ENCODE measurements around the gene CHRNA1.
"Not testable (repeated sequence)": the region's sequence is repeated elsewhere in the genome, so short reads cannot be mapped to it uniquely, and the experiment has no call there.

CHRNA1 gene

DNA sequence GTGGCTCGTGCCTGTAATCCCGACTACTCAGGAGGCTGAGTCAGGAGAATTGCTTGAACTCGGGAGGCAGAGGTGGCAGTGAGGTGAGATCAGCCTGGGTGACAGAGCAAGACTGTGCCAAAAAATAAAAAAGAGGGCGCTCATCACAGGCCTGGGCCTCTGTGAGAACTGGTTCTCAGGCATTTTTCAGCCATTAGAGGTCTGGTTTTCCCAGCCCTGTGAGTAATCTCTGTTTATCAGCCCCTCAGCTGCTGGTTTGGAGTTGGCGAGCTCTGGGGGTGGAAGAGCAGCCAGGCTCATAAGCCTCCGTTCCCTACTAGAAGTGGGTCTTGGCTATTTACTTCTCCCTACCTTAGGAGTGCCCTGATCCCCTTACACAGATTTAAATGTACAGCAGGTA, 53.1 kb downstream of the CHRNA1 start:
- no peak for DNase-seq

DNA sequence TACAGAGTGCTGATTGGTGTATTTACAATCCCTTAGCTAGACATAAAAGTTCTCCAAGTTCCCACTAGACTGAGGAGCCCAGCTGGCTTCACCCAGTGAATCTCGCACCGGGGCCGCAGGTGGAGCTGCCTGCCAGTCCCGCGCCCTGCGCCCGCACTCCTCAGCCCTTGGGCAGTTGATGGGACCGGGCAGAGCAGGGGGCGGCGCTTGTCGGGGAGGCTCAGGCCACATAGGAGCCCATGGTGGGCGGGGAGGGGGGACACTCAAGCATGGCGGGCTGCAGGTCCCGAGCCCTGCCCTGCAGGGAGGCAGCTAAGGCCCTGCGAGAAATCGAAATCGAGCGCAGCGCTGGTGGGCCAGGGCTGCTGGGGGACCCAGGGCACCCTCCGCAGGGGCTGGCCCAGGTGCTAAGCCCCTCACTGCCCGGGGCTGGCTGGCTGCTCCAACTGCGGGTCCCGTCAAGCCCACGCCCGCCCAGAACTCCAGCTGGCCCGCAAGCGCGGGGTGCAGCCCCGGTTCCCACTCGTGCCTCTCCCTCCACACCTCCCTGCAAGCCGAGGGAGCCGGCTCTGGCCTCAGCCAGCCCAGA, 54.8 kb downstream of the CHRNA1 start:
- DNase-seq, result not testable (repeated sequence)

DNA sequence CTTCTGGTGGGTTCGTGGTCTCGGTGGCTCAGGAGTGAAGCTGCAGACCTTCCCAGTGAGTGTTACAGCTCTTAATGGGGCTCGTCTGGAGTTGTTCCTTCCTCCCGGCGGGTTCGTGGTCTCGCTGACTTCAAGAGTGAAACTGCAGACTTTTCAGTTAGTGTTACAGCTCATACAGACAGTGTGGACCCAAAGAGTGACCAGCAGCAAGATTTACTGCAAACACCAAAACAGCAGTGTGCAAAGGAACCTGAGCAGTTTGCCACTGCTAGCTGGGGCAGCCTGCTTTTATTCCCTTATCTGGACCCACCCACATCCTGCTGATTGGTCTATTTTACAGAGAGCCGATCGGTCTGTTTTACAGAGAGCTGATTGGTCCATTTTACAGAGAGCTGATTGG, 55.6 kb downstream of the CHRNA1 start:
- DNase-seq, result no peak

DNA sequence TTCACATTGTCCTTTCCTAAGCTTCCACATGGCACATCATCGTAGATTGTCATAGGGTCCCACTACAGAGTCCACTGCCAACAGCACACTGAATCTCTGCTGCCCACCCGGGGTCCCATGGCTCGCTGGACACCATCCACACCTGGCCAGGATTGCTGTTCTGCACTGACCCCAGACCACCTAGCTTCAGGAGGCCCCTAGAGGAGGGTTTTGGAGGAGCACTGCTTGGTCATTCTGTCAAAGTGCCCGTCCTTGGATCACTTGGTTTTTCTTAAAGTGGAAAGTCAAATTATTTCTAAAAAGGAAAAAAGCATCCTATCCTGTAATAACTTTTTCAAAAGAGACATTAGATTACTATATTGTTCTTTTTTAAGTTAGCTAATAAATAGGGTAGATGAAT, 59.0 kb downstream of the CHRNA1 start:
- DNase-seq, result no peak

DNA sequence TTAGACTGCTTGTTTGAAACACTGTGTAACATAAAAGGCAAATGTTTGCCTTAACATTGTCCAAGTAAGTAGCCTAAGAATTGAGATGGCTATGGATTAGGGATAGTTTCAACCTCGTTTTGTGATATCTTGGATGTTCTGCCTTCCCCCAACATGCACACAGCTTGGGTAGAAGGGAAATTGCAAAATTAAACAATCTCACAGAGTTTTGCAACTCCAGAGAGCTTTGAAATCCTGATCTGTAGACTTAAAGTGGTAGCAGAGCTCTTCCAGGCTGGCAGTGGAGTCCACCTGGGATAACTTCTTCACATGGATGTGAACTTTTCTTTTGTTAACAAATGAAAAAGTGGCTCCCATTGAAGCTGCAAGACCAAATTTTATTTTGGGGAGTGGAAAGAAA, 59.6 kb downstream of the CHRNA1 start:
- no peak for DNase-seq

DNA sequence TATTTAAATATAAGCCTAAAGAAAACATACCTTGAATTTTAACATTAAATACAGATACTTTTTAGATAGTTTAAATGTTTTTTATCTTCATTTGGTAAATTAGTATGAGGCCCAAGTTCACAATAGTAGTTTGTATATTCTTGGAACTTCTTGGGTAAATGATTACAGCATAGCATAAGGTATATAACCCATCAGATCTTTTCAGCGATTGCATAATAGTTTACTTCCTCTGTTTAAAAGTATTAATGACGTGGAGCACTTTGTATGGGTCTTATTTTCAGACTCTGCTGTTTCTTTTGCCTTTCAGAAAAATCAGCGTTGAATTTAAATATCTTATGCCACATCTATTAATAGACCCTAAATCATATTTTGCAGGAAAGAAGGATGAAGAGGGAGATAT, 60.2 kb downstream of the CHRNA1 start:
- DNase-seq, result no peak

DNA sequence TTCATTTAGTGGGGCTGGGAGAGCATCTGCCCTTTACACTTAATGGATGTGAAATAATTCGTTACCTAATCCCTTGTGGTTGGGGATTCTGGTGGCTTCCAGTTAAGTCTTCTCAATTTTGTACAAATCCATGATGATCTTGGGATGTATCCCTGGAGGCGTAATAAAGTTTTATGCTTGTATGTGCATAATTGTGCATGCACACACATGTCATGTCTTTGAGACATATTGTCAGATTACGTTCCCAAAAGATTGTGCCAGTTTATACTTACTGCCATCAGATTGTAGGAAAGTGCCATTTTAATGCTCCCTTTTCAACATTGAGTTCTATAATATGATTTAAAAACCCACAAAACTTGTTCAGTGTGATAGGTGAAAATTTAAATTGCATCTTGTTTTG, 60.8 kb downstream of the CHRNA1 start:
- no peak for DNase-seq

DNA sequence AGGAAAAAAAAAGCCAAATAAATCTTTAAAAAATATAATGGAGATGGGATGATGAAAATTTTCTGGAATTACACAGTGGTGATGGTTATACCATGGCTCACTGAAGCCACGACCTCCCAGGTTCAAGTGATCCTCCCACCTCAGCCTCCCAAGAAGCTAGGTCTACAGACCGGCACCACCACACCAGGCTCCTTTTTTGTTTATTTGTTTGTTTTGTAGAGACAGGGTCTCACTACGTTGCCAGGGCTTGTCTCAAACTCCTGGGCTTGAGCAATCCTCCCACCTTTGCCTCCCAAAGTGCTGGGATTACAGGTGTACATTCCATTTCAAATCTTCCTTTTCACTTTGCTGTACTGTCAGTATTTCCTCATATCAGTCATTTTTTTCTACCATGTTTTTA, 61.7 kb downstream of the CHRNA1 start:
- DNase-seq, result no peak

DNA sequence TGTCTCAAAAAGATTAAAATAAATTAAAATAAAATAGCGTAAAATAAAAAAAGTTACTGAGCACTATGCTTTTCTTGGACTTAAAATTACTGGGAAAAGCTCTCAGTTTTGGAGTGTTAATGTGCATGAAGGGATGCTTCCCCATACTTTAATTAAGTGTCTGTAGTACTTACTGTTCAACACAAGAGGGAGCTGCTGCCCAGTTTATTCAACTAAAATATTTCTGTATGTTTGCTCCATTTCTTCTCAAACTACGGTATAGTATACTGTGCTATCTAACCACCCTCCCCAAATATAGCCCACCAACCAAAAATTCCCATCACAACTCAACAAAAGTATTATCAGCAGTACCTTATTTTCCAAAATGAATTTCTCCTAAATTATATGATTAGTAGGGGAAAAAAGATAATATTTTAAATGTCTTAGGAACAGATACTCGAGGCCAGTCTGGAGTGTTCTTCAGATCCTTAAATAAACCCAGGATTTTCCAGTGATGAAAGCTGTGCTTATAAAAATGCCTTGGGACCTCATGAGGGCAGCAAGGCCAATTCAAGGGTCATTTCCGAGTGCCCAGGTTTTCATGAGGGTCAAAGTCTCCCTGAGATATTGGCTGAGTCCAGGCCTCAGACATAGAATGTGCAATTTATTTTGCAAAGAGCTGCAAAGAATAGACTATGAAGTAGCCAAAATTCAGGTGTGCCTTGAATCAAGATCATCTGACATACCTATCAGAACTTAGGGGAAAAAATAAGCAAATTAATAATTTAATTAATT, 64.1 kb downstream of the CHRNA1 start:
- DNase-seq, result peak; percentile 49
